HepG2 (cell line): Measurements from ENCODE around the gene LRRC74B.
"Not testable (repeated sequence)": the region's sequence is repeated elsewhere in the genome, so short reads cannot be mapped to it uniquely, and the experiment has no call there.

ENCODE experiments used
- ATF3 ChIP-seq: sonication (generic); formaldehyde crosslinking; IDR thresholded peaks from 2 replicates; pipeline ENCODE4 v1.4.0; 2020; ENCODE audit warnings: missing genetic modification reagents
- PAWR ChIP-seq: sonication (generic); formaldehyde crosslinking; IDR thresholded peaks from 2 replicates; pipeline ENCODE4 v1.4.0; 2020; ENCODE audit warnings: missing genetic modification reagents, mild to moderate bottlenecking, borderline replicate concordance
- SMC3 ChIP-seq: IDR thresholded peaks from 2 replicates; pipeline ENCODE4 v1.6.1; 2011; ENCODE audit warnings: low read length, improper control_type of control experiment
- SNAPC5 ChIP-seq: sonication (generic); formaldehyde crosslinking; IDR thresholded peaks from 2 replicates; pipeline ENCODE4 v1.8.1; 2023; ENCODE audit warnings: mild to moderate bottlenecking, missing genetic modification reagents, borderline replicate concordance
- ZBED4 ChIP-seq: sonication (generic); formaldehyde crosslinking; IDR thresholded peaks from 2 replicates; pipeline ENCODE4 v1.4.0; 2020; ENCODE audit warnings: missing genetic modification reagents, borderline replicate concordance
- ZBTB43 ChIP-seq: sonication (generic); formaldehyde crosslinking; conservative IDR thresholded peaks from 2 replicates; pipeline ENCODE4 v1.4.0; 2020; ENCODE audit warnings: missing genetic modification reagents
- ZSCAN29 ChIP-seq: sonication (generic); formaldehyde crosslinking; conservative IDR thresholded peaks from 2 replicates; pipeline ENCODE4 v1.4.0; 2020; ENCODE audit warnings: mild to moderate bottlenecking, missing genetic modification reagents

GRCh38 chr22:21093555-21094137 is 47.9 kb downstream of the LRRC74B start:
- TF ChIP-seq ATF3 (CRISPR knock-in tag); ZBTB43; SMC3; SNAPC5 (CRISPR knock-in tag); ZBED4 (CRISPR knock-in tag); PAWR; ZSCAN29 (CRISPR knock-in tag): not testable (repeated sequence)
